GM18951 (cell line): ENCODE measurements around the gene ARFGAP1.

ENCODE experiments used
- POLR2A ChIP-seq: IDR thresholded peaks from 4 replicates; pipeline ENCODE4 v1.6.1; 2011; ENCODE audit warnings: mild to moderate bottlenecking; ENCODE audit not compliant: insufficient read length, insufficient read depth; ENCODE audit errors: extremely low read depth
- in situ Hi-C: fragments of 300-500 bp; cut with MboI; formaldehyde crosslinking; loops from one replicate; pipeline ENCODE4 v1.12.0; 2022; ENCODE audit warnings: low sequenced_read_pairs, mixed read lengths, inconsistent platforms; ENCODE audit not compliant: unreplicated experiment

The ARFGAP1 gene

DNA sequence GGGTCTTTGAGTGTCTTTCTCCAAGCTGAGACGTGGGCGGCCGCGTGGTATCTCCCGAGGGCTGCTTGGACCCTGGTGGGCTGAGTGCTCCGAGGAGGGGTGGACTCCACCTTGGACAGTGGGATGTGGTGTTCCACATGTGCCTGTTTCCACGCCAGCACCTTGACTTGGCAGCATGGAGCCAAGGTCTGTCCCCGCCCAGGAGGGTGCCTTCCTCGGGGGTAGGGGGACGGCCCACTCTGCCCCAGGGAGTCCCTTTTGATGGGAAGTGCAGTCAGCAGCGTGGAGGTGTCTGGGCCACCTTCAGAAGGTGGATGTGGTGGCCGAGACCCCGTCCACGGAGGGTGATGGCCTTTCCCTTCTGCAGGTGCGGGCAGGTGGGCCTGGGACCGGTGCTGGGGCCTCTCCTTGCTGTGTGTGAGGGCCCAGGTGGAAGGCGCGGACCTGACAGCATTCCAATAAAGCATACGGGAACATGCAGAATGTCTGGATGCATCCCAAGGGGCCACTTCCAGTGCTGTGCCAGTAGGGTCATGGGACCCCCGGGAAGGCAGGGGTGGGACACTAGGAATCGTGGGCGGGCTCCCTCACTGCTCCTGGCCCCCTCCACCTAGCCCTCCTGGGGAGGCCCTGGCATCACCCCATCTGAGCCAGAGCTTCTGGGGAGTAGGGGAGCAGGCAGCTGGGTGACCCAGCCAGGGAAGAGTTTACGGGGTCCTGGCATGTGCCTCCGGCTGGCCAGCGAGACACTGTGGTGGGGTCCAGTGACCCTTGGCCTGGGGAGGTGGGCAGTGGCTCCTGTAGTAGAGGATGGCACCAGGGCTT, 16.9 kb downstream of the ARFGAP1 start:
- in situ Hi-C loops: no loop called here
- TF ChIP-seq POLR2A: peak; percentile 9

DNA sequence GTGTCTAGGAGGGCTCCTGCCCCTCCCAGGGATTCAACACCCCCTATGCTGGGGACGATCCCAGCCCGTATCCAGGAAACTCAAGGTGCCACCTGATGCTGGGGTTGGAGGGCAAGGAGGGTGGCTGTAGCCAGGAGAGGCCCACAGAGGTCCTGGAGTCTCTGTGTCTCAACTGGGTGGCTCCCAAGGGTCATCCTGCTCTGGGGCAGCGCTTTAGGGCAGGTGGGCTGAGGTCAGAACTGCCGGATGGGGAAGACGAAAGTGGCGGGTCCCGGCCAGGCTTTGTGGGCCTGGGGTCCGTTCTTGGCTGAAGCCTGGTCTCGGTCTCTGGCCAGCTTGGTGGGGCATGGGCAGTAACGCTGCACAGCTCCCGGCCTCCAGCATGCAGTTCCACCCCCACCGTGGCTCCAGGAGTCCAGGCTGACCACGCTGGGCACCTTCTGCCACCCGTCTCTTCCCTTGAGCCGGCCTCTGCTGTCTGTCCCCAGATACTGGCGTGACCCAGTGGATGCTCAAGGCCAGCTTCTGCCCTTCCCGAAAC, 17.6 kb downstream of the ARFGAP1 start:
- no peak for TF ChIP-seq POLR2A
- in situ Hi-C loops: no loop called here

DNA sequence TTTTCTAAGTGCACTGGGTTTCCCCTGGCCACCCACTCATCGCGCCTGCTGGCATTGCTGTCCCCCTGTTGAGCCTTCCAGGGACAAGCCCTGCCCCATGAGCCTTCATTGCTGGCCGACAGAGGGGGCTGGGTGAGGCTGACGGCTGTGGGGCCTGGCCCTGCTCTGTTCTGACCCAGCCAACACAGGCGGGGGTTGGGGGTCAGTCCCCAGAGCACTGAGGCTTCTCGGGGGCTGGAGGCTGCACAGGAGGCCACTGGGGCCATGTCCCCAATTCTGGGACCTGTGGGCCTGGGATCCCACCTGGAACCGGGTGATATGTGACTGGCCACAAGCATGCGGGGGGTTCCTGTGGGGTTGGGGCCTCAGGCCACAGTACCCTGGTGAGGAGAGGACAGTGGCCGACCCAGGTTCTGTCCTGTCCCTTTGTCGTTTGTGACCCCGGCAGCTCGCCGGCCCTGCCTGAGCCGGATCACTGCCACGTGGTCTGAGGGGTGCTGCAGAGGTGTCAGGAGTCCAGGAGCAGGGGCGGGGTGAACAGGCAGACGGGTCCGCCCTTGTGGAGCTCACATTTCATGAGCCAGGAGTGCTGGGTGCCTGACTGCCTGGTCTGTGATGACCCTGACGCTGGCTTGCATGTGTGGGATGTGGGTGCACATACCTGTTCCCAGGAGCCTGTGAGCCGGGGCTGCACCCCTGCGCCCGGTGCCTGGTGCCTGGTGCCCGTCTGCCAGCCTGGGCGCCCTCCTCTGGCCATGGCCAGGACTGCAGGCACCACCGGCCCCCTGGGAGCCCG, 18.3 kb downstream of the ARFGAP1 start:
- TF ChIP-seq POLR2A: no peak
- in situ Hi-C loops: no loop called here

DNA sequence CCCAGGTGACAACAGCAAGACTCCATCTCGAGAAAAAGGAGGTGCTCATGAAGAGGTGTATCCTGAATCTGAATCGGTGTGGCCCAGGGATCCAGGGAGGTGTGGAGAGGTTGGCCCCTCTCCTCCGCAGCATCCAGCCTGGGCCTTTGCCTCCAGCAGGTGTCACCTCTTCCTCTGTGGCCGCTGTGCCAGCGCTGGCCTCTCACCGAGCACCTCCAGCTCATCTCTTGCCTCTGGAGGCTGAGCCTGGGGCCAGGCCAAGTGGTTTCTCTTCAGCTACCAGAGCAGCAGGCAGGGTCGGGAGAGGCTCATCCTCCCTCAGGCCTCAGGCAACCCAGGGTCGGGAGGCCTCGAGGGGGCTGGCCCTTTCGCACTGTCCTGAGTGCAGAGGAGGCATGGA, 19.2 kb downstream of the ARFGAP1 start:
- TF ChIP-seq POLR2A: no peak
- in situ Hi-C loops: no loop called here

DNA sequence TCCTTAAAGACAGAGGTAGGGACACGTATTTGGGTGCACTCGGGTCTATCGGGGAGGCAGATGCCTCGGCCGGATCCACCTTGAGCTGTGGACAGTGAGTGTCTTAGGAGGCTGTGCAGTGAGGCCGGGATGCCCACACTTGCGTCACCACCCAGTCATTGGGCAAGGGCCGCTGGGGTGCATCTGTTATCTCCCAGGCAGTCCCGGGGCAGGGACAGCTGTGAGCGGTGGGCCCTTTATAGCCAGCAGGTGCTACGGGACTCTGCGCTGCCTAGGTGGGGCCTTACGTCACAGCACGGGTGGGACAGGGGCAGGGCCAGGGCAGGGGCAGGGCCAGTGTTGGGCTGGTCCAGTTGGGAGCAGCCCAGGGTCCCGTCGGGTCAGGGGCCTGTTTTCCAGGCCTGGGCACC, 19.7 kb downstream of the ARFGAP1 start:
- no peak for TF ChIP-seq POLR2A
- in situ Hi-C loops: no loop called here

DNA sequence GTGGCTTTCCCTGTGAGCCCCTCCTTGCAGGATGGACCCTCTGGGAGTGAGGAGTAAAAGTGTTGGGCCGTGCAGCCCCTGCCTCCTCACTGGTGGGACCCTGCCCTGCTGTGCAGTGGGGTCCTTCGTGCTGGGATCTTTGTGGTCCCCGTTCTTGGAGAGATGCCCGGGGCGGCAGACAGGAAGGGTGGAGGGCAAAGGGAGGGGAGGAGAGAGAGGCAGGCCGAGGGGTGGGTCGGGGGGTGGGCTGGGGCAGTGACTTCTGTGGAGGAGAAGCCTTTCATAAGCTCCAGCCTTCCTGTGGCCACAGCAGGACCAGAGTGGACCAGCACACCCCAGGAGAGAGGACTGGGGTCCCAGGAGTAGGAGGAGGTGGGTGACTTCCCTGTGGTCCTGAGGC, 20.3 kb downstream of the ARFGAP1 start, which contains the start of gene COL20A1:
Gene COL20A1, plus strand, starts transcription at position 283 of the 400 bp plus-strand sequence. CDS start 1,922 bp downstream, outside the sequence.
- TF ChIP-seq POLR2A: no peak
- in situ Hi-C loops: no loop called here

DNA sequence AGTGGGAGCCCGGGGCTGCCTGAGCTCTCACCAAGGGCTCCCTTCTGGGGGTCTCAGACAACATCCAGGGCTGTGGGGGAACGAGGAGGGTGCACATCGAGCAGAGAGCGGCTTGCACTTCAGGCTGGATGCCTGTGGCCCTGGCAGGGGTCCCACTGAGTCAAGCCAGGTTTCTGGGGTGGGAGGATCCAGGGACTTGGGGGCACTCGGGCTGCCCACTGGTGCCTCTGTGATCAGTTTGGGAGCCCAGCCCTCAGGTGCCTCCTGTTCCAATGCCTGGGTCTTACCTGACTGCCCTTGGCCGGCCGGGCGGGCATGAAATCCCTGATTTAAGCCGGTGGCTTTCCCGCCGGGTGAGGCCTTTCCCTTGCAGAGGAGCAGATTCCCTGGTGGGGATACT, 20.8 kb downstream of the ARFGAP1 start:
- TF ChIP-seq POLR2A: no peak
- in situ Hi-C loops: no loop called here

DNA sequence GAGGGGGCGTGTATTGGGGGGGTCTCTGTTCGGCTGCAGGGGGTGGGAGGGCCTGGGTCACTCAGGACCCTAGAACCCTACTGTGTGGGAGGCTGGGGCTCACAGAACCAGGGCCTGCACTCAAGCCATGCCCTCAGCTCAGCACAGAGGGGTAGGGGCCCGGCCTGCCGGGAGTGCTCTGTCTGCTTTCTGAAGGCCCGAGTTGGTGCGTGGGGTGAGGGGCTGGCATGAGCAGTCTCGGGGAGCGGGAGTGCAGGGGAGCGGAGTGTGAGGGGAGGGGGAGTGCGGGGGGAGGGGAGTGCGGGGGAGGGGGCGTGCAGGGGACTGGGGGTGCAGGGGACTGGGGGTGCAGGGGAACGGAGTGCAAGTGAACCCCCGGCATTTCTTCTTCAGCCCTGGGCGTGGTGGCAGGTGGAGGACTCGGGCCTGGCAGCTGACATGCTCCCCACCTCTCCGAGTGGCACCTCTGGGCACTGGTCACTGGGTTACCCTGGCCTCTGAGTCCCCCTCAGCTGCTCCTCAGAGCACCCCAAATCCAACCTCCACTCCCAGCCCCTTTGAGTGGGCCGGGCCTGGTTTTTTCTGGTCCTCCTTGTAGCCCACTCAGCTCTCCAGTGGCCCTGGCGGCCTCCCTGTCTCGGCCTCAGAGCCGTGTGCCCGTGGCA, 21.4 kb downstream of the ARFGAP1 start:
- no peak for TF ChIP-seq POLR2A
- in situ Hi-C loops: no loop called here

DNA sequence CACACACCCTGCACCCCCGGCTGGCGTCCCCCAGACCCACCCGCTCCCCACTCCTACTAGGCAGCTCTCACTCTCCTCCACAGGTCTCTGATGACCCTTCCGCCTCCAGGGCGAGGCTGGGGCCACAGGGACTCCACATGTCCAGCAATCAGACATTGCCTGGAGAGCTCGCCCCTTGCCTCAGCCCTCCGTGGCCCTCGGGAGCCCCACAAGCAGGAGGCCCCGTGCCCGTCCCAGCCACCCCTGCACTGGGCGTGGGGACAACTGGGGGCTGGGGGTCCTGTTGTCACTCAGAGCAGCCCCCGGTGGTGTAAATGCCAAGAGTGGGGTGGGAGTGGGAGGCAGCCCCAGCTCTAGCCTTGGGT, 21.9 kb downstream of the ARFGAP1 start:
- no peak for TF ChIP-seq POLR2A
- in situ Hi-C loops: no loop called here

DNA sequence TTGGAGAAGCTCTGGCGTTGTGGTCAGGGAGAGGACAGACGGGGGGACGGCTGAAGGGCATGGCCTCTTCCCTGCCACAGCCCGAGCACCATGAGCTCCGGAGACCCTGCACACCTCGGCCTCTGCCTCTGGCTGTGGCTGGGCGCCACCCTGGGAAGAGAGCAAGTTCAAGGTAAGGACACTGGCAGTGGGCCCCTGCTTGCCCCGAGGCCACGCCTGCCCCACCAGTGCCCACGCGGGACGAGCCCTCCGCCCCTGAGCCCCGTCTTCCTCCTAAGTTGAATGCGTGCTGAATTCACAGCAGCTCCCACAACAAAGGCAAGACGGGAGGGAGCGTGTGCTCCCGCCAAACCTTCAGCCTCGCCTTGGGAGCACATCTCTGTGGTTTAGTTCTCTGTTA, 22.4 kb downstream of the ARFGAP1 start:
- TF ChIP-seq POLR2A: no peak
- in situ Hi-C loops: no loop called here

DNA sequence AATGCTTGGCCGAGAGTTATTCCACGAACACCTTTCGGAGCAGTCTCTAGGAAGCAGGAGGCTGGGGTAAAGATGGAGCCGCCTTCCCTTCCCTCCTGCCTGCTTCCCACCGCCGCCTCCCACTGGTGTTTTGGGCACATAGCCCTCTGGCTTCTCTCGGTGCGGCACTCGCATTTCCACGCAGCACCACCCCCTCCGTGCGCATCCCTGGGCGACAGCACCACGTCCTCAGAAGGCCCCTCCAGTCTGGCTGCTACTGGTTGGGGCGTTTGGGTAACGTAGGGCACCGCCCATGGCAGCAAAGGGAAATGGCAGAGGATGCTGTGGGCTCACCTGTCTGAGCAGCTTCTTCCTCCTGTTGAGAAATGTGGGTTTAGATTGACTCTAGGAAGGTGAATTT, 22.8 kb downstream of the ARFGAP1 start:
- no peak for TF ChIP-seq POLR2A
- in situ Hi-C loops: no loop called here

DNA sequence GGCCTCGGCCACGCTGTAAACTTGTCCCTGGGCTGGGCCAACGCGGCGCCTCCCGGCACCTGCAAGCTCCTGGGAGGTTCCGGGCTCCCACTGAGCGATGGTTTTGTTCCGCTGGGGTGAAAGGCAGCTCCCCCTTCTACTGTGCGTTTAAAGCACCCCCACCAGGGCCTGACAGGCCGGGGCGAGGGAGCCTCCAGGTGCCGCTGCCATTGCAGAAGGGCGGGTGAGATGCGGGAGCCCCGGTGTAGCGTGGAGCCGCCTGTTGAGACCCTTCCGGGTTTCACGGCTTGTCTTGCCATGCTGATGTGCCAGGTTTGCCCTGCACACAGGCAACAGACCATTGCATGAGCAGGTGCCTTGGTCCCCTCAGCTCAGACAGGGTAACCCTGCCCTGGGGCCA, 23.2 kb downstream of the ARFGAP1 start:
- TF ChIP-seq POLR2A: no peak

DNA sequence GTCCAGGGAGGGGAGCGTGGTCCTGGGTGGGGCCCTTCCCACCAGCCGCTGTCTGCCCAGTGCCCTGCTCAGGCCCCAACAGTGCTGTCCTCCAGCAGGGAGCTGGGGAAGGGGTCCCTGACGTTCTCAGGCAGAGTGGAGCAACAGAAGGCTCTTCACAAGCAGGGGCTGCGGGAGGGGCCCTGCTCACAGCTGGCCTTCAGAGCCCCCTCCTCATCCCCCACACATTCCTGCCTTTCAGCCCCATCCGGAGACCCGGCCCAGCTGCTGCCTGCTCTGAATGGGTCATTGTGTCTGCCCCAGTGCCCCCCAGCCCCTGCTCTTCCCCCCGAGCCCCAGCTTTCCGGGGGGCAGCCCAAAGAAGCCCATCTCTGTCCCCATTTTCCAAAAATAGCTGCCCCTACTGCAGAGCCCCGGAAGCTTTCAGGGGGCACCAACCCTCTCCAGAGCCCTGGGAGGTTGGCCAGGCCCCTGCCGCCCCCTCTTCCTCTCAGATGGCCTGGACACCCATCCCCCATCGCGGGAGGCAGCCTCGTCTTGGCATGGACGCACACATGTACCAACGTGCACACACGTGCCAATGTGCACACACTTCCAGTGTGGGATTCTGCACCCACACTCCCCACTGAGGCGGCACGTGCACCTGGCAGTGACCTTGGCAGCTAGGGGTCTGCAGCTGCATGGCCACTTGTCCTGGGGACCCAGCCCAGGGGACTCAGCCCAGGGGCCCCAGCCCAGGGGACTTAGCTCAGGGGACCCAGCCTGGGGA, 24.1 kb downstream of the ARFGAP1 start:
- in situ Hi-C loops: no loop called here

More for the DNA sequence above, 23.2 kb downstream of the ARFGAP1 start:
- in situ Hi-C loops: no loop called here

DNA sequence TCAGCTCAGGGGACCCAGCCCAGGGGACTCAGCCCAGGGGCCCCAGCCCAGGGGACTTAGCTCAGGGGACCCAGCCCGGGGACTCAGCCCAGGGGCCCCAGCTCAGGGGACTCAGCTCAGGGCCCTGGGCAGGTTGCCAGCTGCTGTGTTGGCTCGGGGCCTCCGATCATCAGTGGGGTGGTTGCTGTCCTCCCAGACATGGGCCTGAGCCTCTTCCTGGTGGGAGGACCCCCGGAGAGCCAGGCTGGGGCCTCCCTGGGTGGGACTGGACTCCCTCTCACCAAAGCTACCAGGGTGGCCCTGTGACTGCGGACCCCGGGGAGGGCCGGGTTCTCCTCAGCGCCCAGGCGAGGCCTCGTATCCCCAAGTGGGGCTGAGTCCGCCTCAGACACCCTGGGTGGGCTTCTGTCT, 24.8 kb downstream of the ARFGAP1 start:
- in situ Hi-C loops: no loop called here

More for the DNA sequence above, 24.1 kb downstream of the ARFGAP1 start:
- TF ChIP-seq POLR2A: no peak

More for the DNA sequence above, 24.8 kb downstream of the ARFGAP1 start:
- TF ChIP-seq POLR2A: no peak
